Airway epithelial cell (primary cell): ENCODE results near the gene FBXO30. TPM values are rescaled to one million over a fixed set of nuclear protein-coding genes. Genes with fewer than 3 reads are reported as not detected.

Experiments
- total RNA-seq: library from RNA; depleted of rRNA; stranded (reverse); fragments of >200 nt; gene quantifications from 2 replicates; pipeline ENCODE4 v1.2.3, GENCODE V29; 2015

FBXO30 gene
- total RNA-seq: 3.4 and 5.1 TPM in 2 replicates

GRCh38 chr6:145814501-145815308, at the start of gene FBXO30:
FBXO30 (minus strand) TSS chr6:145814795; CDS start chr6:145806405, 8,390 bp downstream.

Other genes with a start within 250 kb of the FBXO30 start
- gene EPM2A, start 79.3 kb downstream of the FBXO30 start, total RNA-seq: 1.3 and 2.6 TPM in 2 replicates
- gene SHPRH, start 149.6 kb upstream of the FBXO30 start, total RNA-seq: 7.4 and 10.1 TPM in 2 replicates
- gene GRM1, start 214.3 kb upstream of the FBXO30 start, total RNA-seq: 0.65 TPM in 1 of 2 replicates, not detected in the other